ENCODE results near the gene OSCP1. TPM values are rescaled to one million over a fixed set of nuclear protein-coding genes. Genes with fewer than 3 reads are reported as not detected.

Gene OSCP1
- total and polyA plus RNA-seq, 4 donors, result 4.2 to 8.6 (median 6.7) TPM

DNA sequence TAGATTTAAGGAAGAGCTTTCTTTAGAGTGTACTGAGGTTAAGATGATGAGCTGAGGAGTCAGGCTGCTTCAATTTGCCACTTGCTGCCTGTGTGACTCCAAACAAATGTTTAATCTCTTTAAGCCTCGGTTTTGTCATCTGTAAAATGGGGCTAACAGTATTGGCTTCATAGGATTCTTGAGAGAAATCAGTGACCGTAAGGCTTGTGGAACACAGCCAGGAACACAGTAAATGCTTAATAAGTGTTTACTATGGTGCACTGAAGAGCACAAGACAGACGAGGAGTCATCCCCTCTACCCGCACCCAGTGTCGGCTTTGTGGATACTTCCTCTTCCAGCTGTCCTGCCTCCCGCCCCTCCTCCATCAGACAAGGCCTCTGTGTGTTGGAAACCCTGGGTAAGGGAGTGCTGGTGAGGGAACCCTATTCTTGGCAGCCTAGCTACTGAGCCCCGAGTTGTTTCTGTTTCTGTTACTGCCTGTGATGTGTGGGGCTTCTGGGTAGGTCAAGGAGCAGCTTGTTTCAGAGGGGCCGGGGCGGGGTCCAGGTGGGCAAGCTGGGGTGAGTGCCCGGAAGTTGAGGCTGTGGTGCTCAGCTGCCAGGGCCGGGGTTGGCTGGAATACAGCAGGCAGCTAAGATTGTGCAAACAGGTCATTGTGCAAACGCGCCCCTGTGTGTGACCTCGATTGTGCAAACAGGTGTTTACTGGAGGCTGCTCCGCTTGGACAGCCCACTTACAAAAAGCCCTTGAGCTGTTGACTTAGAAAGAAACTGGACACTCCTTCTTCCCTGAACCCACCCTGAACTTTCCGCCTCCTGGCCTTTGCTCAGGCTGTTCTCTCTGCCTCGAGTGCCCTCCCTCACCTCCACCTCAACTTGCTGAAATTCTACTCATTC lies 36.4 kb upstream of the OSCP1 start:
- no peaks in the 10 kb centered on the region for H3K36me3 ChIP-seq (ENCODE audit: control insufficient read depth in 1 of 2, insufficient read depth in 2 of 2, low read length in 1 of 2)
- H3K9me3 ChIP-seq (ENCODE audit: control insufficient read depth, low read length), result no peaks in the 10 kb centered on the region
- no peak overlapping the region for H3K27ac ChIP-seq (ENCODE audit: low read depth in 1 of 2, low read length in 2 of 2)
- WGBS, 2 donors, result 72 to 73% methylated on average over 17 of the region's 17 CpGs
- no peaks in the 10 kb centered on the region for H3K27me3 ChIP-seq (ENCODE audit: control insufficient read depth in 1 of 2, insufficient read depth in 2 of 2, low read length in 1 of 2)
- intact Hi-C loops (cut with DNase I), result no loop called here
- peak in 1 of 2 donors; percentile 87 for DNase-seq
- no peaks in the 10 kb centered on the region for H3K4me1 ChIP-seq (ENCODE audit: control insufficient read depth in 1 of 2, insufficient read depth in 2 of 2, low read length in 2 of 2)
- no peak overlapping the region for H3K4me3 ChIP-seq (ENCODE audit: low read length in 2 of 2)
- ATAC-seq (ENCODE audit: low FRiP score), result peak; percentile 69

DNA sequence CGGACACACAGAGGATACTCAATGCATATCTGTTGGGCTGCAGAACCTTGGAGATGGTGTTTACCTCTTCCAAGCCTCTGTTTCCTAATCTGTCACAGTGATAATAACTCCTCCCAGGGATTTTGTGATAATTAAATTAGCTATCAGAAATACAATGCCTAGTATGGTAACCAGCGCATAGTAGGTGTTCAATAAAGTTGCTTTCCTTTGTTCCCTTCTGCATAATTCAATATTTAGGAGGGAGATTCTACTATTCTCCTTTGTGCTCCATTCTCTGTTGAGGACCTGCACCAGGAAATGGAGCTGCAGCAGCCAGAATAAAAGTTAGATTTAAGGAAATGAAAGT lies 35.8 kb upstream of the OSCP1 start:
- no peak overlapping the region for H3K27ac ChIP-seq (ENCODE audit: low read depth in 1 of 2, low read length in 2 of 2)
- H3K9me3 ChIP-seq (ENCODE audit: control insufficient read depth, low read length), result no peaks in the 10 kb centered on the region
- DNase-seq (no peak), ATAC-seq (ENCODE audit: low FRiP score) (no peak)
- intact Hi-C loops (cut with DNase I), result no loop called here
- 89 to 93% methylated on average over 2 of the region's 2 CpGs for WGBS, 2 donors
- H3K4me3 ChIP-seq (ENCODE audit: low read length in 2 of 2), result no peak overlapping the region
- no peaks in the 10 kb centered on the region for H3K36me3 ChIP-seq (ENCODE audit: control insufficient read depth in 1 of 2, insufficient read depth in 2 of 2, low read length in 1 of 2)
- no peaks in the 10 kb centered on the region for H3K4me1 ChIP-seq (ENCODE audit: control insufficient read depth in 1 of 2, insufficient read depth in 2 of 2, low read length in 2 of 2)
- H3K27me3 ChIP-seq (ENCODE audit: control insufficient read depth in 1 of 2, insufficient read depth in 2 of 2, low read length in 1 of 2), result no peaks in the 10 kb centered on the region

DNA sequence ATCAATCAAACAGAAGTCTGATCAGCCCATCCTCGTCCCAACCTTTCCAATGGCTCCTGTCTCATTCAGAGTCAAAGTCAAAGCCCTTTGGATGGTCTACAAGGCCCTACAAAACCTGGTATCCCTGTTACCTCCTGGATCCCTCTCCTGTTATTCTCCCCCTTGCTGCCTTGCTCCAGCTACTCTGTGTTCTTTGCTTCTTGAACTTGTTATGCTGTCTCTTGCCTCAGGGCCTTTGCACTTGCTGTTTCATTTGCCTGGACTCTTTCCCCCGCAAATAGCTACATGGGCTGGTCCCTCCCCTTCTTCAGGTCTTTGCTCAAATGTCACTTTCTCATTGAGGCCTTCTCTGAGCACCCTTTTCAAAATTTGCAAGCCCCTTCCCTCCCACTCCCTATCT lies 33.8 kb upstream of the OSCP1 start:
- 86 to 93% methylated on average over 2 of the region's 2 CpGs for WGBS, 2 donors
- H3K36me3 ChIP-seq (ENCODE audit: control insufficient read depth in 1 of 2, insufficient read depth in 2 of 2, low read length in 1 of 2), result no peaks in the 10 kb centered on the region
- no peaks in the 10 kb centered on the region for H3K27me3 ChIP-seq (ENCODE audit: control insufficient read depth in 1 of 2, insufficient read depth in 2 of 2, low read length in 1 of 2)
- no peaks in the 10 kb centered on the region for H3K9me3 ChIP-seq (ENCODE audit: control insufficient read depth, low read length)
- ATAC-seq (ENCODE audit: low FRiP score) (no peak), DNase-seq (no peak)
- no peak overlapping the region for H3K27ac ChIP-seq (ENCODE audit: low read depth in 1 of 2, low read length in 2 of 2)
- H3K4me3 ChIP-seq (ENCODE audit: low read length in 2 of 2), result no peak overlapping the region
- intact Hi-C loops (cut with DNase I), result no loop called here
- H3K4me1 ChIP-seq (ENCODE audit: control insufficient read depth in 1 of 2, insufficient read depth in 2 of 2, low read length in 2 of 2), result no peaks in the 10 kb centered on the region

DNA sequence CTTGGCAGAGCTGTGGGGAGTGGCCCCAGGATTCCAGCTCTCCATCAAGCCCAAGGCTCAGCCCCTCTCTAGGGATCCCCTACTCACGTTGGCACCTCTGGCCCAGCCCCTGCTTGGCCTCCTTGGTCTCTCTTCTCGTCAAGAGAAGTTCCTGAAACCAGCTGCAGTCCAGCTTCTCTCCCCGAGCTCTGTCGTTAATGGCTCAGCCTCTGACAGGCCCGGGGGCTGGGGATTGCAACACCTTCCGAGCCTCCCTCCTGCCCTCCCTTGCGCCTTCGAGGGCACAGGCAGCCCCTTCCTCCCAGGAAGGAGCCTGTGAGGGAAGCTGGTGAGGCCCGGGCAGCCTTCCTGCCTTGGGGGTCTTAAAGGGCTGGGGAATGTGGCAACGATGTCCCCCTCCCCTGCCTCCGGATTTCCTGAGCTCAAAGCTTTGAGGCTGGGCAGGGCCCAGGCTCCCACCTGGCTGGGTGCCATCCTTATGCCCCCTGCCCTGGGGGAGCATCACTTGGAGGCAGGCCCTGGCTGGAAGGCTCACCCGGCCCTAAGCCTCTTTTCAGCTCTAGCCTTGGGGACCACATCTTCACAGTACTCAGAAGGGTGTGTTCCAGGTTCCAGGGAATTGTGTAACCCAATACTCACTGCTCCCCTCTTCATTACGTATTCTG lies 32.6 kb upstream of the OSCP1 start, which contains the start of gene CSF3R:
Gene CSF3R, minus strand, starts transcription at position 190 of the 665 bp plus-strand sequence. CDS start 3,417 bp downstream, outside the sequence.
- Histone ChIP-seq H3K27me3 (ENCODE audit: control insufficient read depth in 1 of 2, insufficient read depth in 2 of 2, low read length in 1 of 2) (no peaks in the 10 kb centered on the region), H3K27ac (ENCODE audit: low read depth in 1 of 2, low read length in 2 of 2) (no peak within 1 kb of the TSS), H3K4me3 (ENCODE audit: low read length in 2 of 2) (no peak within 1 kb of the TSS), H3K9me3 (ENCODE audit: control insufficient read depth, low read length) (no peaks in the 10 kb centered on the region), H3K4me1 (ENCODE audit: control insufficient read depth in 1 of 2, insufficient read depth in 2 of 2, low read length in 2 of 2) (no peaks in the 10 kb centered on the region), H3K36me3 (ENCODE audit: control insufficient read depth in 1 of 2, insufficient read depth in 2 of 2, low read length in 1 of 2) (no peaks in the 10 kb centered on the region)
- DNase-seq (no peak), ATAC-seq (ENCODE audit: low FRiP score) (peak; percentile 23)
- 67 to 68% methylated on average over 13 of the region's 13 CpGs for WGBS, 2 donors
- intact Hi-C loops (cut with DNase I), result no loop called here

DNA sequence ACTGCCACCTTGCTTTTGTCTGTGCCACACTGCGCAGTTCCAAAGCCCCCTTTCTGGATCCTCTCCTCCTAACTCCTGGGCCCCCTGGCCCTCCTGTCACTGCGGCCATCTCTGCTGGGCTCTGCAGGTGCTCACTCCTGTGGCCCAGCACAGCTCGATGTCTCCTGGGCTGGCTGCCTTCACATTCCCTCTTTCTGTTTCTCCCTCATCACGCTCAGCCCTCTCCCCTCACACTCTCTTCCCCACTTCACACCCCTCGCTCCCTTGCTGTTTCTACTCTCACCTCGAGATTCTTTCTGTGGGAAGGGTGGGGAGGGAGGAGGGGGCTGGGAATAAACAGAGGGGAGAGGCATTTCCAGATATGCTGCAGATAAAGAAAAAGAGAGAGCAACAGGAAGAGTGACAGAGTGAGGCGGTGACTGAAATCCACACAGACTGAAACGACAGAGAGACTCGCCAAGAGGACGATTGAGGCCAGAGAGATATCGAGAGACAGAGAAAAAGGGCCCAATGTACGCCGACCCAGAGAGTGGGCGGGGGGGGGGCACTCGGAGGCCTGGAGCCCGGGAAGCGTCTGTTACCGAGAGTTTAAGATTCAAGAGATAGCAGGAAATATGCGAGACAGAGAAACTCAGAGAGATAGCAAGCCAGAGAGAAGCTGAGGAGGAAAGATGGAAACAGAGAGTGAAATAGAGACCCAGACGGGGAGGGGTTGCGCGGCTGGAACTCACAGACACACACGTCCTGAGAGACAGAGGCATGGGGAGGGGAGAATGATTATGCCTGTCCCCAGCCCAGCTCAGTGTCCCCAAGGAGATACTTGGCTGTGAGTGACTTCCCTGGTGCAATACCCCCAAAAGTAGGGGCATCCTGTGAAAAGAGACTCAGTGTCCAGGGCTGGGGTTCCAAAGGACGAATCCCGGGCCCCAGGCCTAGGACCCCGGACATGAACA lies 31.8 kb upstream of the OSCP1 start:
- H3K4me1 ChIP-seq (ENCODE audit: control insufficient read depth in 1 of 2, insufficient read depth in 2 of 2, low read length in 2 of 2), result no peaks in the 10 kb centered on the region
- intact Hi-C loops (cut with DNase I), result no loop called here
- H3K4me3 ChIP-seq (ENCODE audit: low read length in 2 of 2), result no peak overlapping the region
- H3K9me3 ChIP-seq (ENCODE audit: control insufficient read depth, low read length), result no peaks in the 10 kb centered on the region
- no peaks in the 10 kb centered on the region for H3K36me3 ChIP-seq (ENCODE audit: control insufficient read depth in 1 of 2, insufficient read depth in 2 of 2, low read length in 1 of 2)
- no peak for DNase-seq
- ATAC-seq (ENCODE audit: low FRiP score), result no peak
- 30 to 33% methylated on average over 26 of the region's 26 CpGs for WGBS, 2 donors
- no peaks in the 10 kb centered on the region for H3K27me3 ChIP-seq (ENCODE audit: control insufficient read depth in 1 of 2, insufficient read depth in 2 of 2, low read length in 1 of 2)
- no peak overlapping the region for H3K27ac ChIP-seq (ENCODE audit: low read depth in 1 of 2, low read length in 2 of 2)

DNA sequence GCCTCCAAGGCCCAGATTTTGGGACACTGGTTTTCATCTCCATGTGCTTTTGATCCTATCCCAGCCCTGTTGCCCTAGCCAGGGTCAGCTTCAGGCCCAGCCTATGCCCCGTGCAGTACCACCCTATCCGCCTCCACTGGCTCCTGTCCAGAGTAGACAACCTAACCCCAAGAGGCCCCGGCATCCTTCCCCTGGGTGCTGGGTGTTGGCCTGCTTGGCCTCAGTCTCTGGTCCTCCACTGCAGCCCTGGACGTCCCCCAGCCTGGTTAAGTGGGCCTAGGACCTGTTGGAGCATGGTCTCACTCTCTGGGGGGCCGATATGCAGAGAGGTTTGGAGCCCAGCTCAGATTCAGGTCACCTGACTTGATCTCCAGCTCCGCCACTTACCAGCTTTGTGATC lies 30.8 kb upstream of the OSCP1 start:
- no peak for ATAC-seq (ENCODE audit: low FRiP score)
- 76 to 82% methylated on average over 6 of the region's 6 CpGs for WGBS, 2 donors
- no peak for DNase-seq
- intact Hi-C loops (cut with DNase I), result no loop called here
- no peaks in the 10 kb centered on the region for H3K36me3 ChIP-seq (ENCODE audit: control insufficient read depth in 1 of 2, insufficient read depth in 2 of 2, low read length in 1 of 2)
- no peak overlapping the region for H3K4me3 ChIP-seq (ENCODE audit: low read length in 2 of 2)
- no peaks in the 10 kb centered on the region for H3K27me3 ChIP-seq (ENCODE audit: control insufficient read depth in 1 of 2, insufficient read depth in 2 of 2, low read length in 1 of 2)
- no peak overlapping the region for H3K27ac ChIP-seq (ENCODE audit: low read depth in 1 of 2, low read length in 2 of 2)
- no peaks in the 10 kb centered on the region for H3K9me3 ChIP-seq (ENCODE audit: control insufficient read depth, low read length)
- no peaks in the 10 kb centered on the region for H3K4me1 ChIP-seq (ENCODE audit: control insufficient read depth in 1 of 2, insufficient read depth in 2 of 2, low read length in 2 of 2)

DNA sequence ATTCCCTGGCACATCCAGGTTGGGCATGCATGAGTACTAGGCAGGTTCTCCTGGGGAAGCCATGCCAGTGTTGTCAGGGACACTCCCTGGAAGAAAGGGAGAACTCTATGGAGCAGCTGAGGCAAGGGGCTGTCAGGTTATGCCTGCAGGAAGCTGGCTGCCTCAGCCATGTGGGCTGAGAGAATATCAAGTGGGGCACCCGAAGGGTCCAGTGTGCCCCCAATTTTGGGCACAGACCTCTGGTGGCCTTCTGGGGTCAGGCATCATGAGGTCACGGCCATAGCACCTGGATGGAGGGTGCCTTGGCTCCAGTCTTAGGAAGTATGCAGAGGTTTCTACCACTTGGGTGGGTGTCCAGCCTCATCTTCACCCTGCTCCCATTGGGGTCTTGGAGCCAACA lies 29.9 kb upstream of the OSCP1 start:
- intact Hi-C loops (cut with DNase I), result no loop called here
- H3K4me1 ChIP-seq (ENCODE audit: control insufficient read depth in 1 of 2, insufficient read depth in 2 of 2, low read length in 2 of 2), result no peaks in the 10 kb centered on the region
- DNase-seq (no peak), ATAC-seq (ENCODE audit: low FRiP score) (no peak)
- H3K9me3 ChIP-seq (ENCODE audit: control insufficient read depth, low read length), result no peaks in the 10 kb centered on the region
- no peaks in the 10 kb centered on the region for H3K27me3 ChIP-seq (ENCODE audit: control insufficient read depth in 1 of 2, insufficient read depth in 2 of 2, low read length in 1 of 2)
- no peak overlapping the region for H3K27ac ChIP-seq (ENCODE audit: low read depth in 1 of 2, low read length in 2 of 2)
- H3K4me3 ChIP-seq (ENCODE audit: low read length in 2 of 2), result no peak overlapping the region
- WGBS, 2 donors, result 89 to 94% methylated on average over 2 of the region's 2 CpGs
- no peaks in the 10 kb centered on the region for H3K36me3 ChIP-seq (ENCODE audit: control insufficient read depth in 1 of 2, insufficient read depth in 2 of 2, low read length in 1 of 2)

DNA sequence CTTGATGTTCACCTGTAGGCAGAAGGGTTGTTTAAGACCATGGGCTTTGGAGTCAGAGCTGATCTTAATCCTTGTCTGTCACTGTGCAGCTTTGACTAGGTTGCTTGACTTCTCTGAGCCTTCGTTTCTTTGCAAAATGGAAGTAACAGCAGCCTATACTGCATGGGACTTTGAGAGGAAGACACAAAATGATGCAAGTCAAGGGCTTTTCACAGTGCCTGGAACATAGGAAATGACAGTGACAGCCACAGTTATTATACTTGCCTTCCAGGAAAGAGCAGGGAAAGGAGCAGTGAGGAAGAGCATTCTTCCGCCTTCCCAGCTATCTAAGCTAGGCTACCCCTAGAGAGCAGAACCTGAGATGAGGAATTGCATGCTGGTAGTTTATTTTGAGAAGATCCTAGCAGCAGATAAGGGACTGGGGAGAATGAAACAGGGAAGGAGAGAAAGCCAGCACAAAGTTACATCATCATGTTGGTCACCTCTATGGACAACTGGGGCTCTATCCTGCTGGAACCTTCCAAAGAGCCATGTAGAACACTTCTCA lies 29.3 kb upstream of the OSCP1 start:
- no peaks in the 10 kb centered on the region for H3K27me3 ChIP-seq (ENCODE audit: control insufficient read depth in 1 of 2, insufficient read depth in 2 of 2, low read length in 1 of 2)
- no peak for ATAC-seq (ENCODE audit: low FRiP score)
- WGBS, 2 donors, result 78 to 79% methylated on average over 2 of the region's 2 CpGs
- H3K36me3 ChIP-seq (ENCODE audit: control insufficient read depth in 1 of 2, insufficient read depth in 2 of 2, low read length in 1 of 2), result no peaks in the 10 kb centered on the region
- no peak overlapping the region for H3K27ac ChIP-seq (ENCODE audit: low read depth in 1 of 2, low read length in 2 of 2)
- intact Hi-C loops (cut with DNase I), result no loop called here
- DNase-seq, result no peak
- H3K4me3 ChIP-seq (ENCODE audit: low read length in 2 of 2), result no peak overlapping the region
- no peaks in the 10 kb centered on the region for H3K4me1 ChIP-seq (ENCODE audit: control insufficient read depth in 1 of 2, insufficient read depth in 2 of 2, low read length in 2 of 2)
- H3K9me3 ChIP-seq (ENCODE audit: control insufficient read depth, low read length), result no peaks in the 10 kb centered on the region

All from aorta (tissue), 5 donors.